GM18499 (cell line): ENCODE measurements around the gene TMEM79.

Source experiments
- ATAC-seq: cut with Tn5 transposase; IDR thresholded peaks from one replicate; pipeline ENCODE4 v1.9.1; 2021; ENCODE audit warnings: moderate number of reproducible peaks; ENCODE audit not compliant: insufficient read depth, unreplicated experiment

The TMEM79 gene

GRCh38 chr1:156284112-156284511 lies at the start of gene TMEM79:
Gene TMEM79 (plus strand): TSS chr1:156284325. CDS start chr1:156285227, 902 bp downstream.
- ATAC-seq, result no peak

- no peak for ATAC-seq
Observed at GRCh38 chr1:156236164-156236563, 48.0 kb upstream of the TMEM79 start.

GRCh38 chr1:156238248-156238647 lies 45.9 kb upstream of the TMEM79 start:
- ATAC-seq, result no peak

GRCh38 chr1:156241311-156241811 lies 42.8 kb upstream of the TMEM79 start:
- no peak for ATAC-seq

- ATAC-seq, result no peak
Observed at GRCh38 chr1:156241926-156242325, 42.2 kb upstream of the TMEM79 start, which contains the start of gene BGLAP. Gene BGLAP (plus strand): TSS chr1:156242184. CDS start chr1:156242232, 48 bp downstream.

- no peak for ATAC-seq
Observed at GRCh38 chr1:156242738-156243137, 41.4 kb upstream of the TMEM79 start.

- ATAC-seq, result no peak
Observed at GRCh38 chr1:156244126-156244525, 40.0 kb upstream of the TMEM79 start.

- no peak for ATAC-seq
Observed at GRCh38 chr1:156244712-156245111, 39.4 kb upstream of the TMEM79 start.

GRCh38 chr1:156245451-156246232 lies 38.5 kb upstream of the TMEM79 start:
- no peak for ATAC-seq

GRCh38 chr1:156246241-156246780 lies 37.8 kb upstream of the TMEM79 start:
- no peak for ATAC-seq

- no peak for ATAC-seq
Observed at GRCh38 chr1:156246781-156247459, 37.2 kb upstream of the TMEM79 start.

- no peak for ATAC-seq
Observed at GRCh38 chr1:156247460-156248322, 36.4 kb upstream of the TMEM79 start, which contains the start of gene PAQR6. Gene PAQR6 (minus strand): TSS chr1:156248056. CDS start chr1:156246731, 1,325 bp downstream.

GRCh38 chr1:156248323-156248683 lies 35.8 kb upstream of the TMEM79 start:
- no peak for ATAC-seq

- no peak for ATAC-seq
Observed at GRCh38 chr1:156249593-156249992, 34.5 kb upstream of the TMEM79 start.

GRCh38 chr1:156251527-156251926 lies 32.6 kb upstream of the TMEM79 start:
- ATAC-seq, result no peak

GRCh38 chr1:156253634-156254033 lies 30.5 kb upstream of the TMEM79 start:
- no peak for ATAC-seq

- no peak for ATAC-seq
Observed at GRCh38 chr1:156257711-156258110, 26.4 kb upstream of the TMEM79 start.

GRCh38 chr1:156258859-156259258 lies 25.3 kb upstream of the TMEM79 start:
- ATAC-seq, result no peak

- no peak for ATAC-seq
Observed at GRCh38 chr1:156259805-156260204, 24.3 kb upstream of the TMEM79 start.

- ATAC-seq, result no peak
Observed at GRCh38 chr1:156260896-156261295, 23.2 kb upstream of the TMEM79 start.
